ENCODE results near the gene SNX19.
"Not testable (repeated sequence)": the region's sequence is repeated elsewhere in the genome, so short reads cannot be mapped to it uniquely, and the experiment has no call there.

The SNX19 gene, protein sequence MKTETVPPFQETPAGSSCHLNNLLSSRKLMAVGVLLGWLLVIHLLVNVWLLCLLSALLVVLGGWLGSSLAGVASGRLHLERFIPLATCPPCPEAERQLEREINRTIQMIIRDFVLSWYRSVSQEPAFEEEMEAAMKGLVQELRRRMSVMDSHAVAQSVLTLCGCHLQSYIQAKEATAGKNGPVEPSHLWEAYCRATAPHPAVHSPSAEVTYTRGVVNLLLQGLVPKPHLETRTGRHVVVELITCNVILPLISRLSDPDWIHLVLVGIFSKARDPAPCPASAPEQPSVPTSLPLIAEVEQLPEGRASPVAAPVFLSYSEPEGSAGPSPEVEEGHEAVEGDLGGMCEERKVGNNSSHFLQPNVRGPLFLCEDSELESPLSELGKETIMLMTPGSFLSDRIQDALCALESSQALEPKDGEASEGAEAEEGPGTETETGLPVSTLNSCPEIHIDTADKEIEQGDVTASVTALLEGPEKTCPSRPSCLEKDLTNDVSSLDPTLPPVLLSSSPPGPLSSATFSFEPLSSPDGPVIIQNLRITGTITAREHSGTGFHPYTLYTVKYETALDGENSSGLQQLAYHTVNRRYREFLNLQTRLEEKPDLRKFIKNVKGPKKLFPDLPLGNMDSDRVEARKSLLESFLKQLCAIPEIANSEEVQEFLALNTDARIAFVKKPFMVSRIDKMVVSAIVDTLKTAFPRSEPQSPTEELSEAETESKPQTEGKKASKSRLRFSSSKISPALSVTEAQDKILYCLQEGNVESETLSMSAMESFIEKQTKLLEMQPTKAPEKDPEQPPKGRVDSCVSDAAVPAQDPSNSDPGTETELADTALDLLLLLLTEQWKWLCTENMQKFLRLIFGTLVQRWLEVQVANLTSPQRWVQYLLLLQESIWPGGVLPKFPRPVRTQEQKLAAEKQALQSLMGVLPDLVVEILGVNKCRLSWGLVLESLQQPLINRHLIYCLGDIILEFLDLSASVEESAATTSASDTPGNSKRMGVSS

DNA sequence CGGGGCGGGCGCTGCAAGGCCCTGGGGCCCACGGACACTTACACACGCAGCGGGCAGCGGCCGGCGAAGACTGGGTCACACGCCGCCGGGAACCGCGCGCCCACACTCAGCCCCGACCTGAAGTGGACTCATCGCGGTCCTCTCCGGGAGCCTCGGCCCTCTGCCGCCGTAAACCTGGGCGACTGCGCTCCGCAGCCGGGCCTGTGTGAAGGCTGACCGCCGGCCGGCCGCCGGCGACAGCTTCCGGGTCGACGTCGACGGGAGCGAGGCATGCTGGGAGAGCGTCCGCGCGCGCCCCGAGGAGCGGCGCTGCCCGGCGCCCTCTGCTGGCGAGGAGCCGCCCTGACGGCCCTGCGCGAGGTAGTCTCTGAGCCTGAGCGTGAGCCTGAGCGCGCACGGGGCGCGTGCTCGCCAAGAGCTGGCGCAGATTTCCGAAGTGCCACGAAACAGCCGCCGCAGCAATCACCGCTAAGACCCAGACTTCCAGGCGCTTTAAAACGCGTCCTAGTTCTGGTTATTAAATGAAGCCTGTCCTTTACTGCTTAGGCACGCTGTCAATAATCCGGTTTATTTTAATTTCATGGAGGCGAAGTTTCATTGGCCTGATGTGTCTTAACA, at the start of gene SNX19:
SNX19 (minus strand) TSS at position 242 of the 618 bp plus-strand sequence. CDS start 540 bp downstream, outside the sequence.
- FAIRE-seq (peak; percentile 94), DNase-seq (ENCODE audit: extremely low spot score, insufficient read length, low read depth) (peak; percentile 90)

DNA sequence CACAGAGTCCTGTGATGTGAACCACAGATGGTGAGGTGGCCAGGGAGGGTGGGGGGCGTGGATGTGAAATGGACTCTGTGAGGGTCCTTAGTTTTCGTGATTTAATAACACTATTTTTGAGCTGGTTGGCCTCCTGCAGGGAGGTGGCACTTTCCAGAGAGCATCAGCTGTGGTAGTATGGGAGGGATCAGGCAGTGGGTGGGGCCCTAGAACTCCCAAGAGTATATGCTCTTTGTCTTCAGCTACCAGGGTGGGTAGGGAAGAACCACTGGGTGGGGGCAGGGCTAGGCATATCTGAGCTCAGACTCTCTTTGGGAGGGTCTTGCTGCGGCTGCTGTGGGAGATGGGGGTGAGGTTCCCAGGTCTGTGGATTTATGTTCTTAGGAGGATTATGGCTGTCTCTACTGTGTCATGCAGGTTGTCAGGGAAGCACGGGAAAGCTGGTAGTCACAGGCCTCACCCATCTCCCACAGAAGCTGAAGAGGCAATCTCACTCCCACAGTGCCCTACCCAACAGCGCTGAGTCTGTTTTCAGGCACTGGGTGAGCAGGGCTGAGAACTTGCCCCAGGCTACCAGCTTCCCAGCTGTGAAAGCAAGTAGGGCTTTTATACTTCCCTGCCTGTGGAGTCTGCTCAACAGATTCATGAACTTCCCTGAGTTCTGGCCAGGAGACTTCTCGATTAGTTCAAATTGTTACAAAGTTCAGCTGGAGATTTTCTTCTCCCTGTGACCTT, 47.9 kb upstream of the SNX19 start:
- no peak for FAIRE-seq

DNA sequence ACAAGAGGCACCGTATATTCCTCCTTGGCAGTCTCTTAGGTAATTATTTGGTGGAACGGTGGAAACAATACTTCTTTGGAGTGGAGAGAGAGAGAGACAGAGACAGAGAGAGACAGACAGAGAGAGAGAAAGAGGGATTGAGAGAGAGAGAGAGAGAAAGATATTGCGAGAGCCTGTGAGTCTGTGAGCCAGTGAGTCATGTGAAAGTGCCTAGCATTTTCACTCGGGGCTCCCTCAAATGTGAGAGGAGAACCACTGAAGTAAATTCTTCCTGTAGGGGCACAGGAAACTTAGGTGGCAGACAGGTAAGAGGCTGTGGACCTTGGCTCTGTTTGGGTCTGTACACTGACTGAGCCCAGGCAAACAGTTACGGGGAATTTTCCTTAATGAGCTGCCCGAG, 31.6 kb upstream of the SNX19 start:
- no peak for FAIRE-seq
- no peak for DNase-seq (ENCODE audit: extremely low spot score, insufficient read length, low read depth)

More for the DNA sequence above, 47.9 kb upstream of the SNX19 start:
- no peak for DNase-seq (ENCODE audit: extremely low spot score, insufficient read length, low read depth)

DNA sequence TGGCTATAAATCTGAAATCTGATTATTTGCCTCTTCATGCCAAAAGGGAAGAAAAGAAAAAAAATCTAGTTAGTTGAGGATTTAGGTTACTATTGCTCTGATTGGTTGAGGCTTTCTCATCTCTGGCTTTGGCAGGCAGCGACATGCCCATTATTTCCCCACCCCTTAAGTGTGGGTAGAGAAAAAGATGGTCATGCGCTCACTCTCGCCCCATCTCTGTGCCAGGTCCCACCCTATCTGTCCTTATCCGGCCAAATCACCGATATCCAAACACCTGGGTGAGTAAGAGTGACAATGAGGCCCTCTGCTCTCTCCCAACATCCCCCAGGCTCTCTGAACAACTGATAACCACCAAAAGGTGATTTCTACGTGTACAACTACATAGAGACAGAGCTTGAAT, 31.2 kb upstream of the SNX19 start:
- no peak for DNase-seq (ENCODE audit: extremely low spot score, insufficient read length, low read depth)
- FAIRE-seq, result no peak

DNA sequence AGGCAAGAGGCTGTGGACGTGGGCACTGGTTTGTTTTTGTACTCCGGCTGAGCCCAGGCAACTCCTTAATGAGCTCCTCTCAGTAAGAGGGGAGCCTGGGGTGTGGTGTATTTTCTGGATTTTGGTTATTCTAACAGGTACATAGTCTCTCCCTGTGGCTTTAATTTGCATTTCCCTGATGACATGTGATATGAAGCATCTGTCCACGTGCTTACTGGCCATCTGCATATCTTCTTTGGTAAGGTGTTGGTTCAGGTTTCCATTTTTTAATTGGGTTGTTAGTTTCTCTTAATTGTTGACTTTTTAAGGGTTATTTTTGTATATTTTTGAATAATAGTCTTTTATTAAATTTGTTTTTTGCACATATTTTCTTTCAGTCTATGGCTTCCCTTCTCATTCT, 30.8 kb upstream of the SNX19 start:
- DNase-seq (ENCODE audit: extremely low spot score, insufficient read length, low read depth) (no peak), FAIRE-seq (no peak)

DNA sequence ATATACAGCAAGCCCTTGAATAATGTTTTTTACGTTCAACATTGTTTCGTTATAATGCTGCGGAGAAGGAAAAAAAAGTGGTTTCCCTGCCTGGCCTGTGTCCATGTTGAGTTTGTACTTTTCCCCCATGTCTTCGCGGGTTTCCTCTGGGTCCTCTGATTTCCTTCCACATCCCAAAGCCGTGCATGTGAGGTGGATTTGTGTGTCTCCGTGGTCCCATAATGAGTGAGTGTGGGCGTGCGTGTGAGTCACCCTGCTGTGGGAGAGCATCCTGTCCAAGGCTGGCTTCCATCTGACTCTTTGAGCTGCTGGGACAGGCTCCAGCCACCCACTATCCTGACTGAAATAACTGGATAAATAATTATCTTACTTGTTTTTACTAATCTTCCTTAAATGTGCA, 29.6 kb upstream of the SNX19 start:
- DNase-seq (ENCODE audit: extremely low spot score, insufficient read length, low read depth), result no peak

DNA sequence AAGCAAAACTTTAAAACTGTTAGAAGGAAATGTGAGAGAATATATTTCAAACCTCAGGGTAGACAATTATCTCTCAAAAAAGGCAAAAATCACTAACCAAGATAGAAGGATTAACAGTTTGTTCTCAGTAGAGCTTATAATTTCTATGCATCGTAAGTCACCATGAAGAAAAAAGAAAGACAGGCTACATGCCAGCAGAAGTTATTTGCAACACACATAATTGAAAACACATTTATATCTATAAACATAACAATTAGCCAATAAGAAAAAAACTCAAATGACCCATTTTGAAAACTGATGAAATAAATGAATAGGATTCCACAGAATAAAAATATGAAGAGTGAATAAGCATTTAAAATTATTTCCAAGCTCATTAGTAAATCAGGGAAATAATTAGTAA, 24.4 kb upstream of the SNX19 start:
- no peak for FAIRE-seq
- no peak for DNase-seq (ENCODE audit: extremely low spot score, insufficient read length, low read depth)

More for the DNA sequence above, 29.6 kb upstream of the SNX19 start:
- no peak for FAIRE-seq

DNA sequence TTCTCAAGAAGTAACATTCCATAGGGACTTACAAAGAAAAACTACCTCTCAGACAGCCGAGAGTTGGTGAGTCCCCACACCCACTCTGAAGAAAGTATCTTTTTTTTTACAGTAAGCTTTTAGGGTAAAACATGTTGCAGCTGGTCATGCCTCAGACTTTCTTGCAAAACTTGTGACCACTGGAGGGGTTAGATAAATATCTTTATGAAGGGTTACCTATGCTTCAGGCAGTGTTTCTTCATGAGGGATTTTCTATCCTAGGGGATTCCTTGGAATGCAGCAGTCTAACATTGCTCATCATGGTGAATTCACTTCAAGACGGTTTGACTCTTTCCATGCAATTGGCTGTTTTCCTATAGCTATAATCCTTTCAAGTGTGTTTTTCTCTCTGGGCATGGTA, 20.8 kb upstream of the SNX19 start:
- FAIRE-seq, result no peak
- no peak for DNase-seq (ENCODE audit: extremely low spot score, insufficient read length, low read depth)

DNA sequence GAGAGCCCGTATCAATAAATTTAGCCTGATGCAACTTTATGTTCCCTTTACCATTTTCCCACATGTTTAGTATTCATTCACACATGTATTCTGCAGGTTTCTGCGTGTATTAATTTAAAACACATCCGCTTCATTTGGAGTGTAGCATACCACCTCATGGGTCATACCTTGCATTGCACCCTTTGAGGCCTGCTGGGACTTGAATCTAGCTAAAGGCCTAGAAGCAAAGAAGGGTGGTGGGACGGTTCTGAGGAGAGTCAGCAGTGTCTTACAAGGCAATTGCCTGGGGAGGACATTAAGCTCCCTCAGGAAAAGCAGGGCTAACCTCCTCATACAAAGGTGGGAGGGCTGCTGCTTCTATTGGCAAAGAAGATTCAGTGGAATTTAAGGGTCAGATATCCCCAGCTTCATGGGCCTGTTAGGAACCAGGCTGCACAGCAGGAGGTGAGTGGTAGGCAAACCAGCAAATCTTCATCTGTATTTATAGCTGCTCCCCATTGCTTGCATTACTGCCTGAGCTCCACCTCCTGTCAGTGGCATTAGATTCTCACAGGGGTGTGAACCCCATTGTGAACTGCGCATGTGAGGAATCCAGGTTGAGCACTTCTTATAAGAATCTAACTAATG, 15.9 kb upstream of the SNX19 start:
- FAIRE-seq, result no peak
- DNase-seq (ENCODE audit: extremely low spot score, insufficient read length, low read depth), result no peak

DNA sequence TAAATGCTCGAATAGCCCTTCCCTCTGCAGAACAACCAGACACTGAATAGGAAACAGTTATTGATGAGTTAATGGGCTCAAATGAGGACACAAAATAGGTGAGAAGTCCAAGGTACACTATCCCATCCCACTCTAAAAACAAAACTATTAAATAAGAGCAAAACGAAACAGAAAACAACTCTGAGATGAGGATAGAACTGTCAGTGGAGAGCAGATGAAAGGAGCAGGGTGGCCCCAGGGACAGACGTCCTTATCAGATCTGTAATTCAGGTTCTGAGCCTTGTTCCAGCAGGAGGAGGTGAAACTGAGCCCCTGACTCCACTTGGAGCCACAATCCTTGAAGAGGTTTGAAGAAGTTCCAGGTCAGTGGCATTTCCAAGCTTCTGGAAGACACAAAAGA, 8.5 kb upstream of the SNX19 start:
- DNase-seq (ENCODE audit: extremely low spot score, insufficient read length, low read depth), result no peak
- FAIRE-seq, result no peak

DNA sequence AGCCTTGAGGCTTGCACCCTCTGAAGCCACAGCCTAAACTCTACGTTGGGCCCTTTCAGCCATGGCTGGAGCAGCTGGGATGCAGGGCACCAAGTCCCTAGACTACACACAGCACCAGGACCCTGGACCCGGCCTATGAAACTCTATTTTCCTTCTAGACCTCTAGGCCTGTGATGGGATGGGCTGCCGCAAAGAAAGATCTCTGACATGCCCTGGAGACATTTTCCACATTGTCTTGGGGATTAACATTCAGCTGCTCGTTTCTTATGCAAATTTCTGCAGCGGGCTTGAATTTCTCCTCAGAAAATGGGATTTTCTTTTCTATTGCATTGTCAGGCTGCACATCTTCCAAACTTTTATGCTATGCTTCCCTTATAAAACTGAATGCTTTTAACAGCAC, 4.3 kb upstream of the SNX19 start:
- not testable (repeated sequence) for DNase-seq (ENCODE audit: extremely low spot score, insufficient read length, low read depth); FAIRE-seq

DNA sequence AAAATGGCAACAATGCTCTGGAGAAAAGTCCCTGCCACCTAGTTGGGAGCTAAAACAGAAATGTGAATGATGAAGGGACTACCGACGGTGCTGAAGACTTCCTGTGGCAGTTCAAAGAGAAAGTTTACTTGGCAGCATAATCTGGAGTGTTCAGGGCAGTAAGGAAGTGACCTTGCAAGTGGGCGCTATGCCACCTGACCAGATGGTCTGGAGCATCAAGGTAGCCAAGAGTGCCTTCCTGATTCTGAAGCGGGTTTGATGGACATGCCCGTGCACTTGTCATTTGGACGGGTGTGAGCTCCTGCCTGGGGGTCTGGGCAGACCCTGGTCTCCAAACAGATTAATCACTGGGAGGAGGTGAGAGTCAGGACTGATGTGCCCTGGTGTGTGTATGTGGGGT, 1.8 kb upstream of the SNX19 start:
- DNase-seq (ENCODE audit: extremely low spot score, insufficient read length, low read depth) (no peak), FAIRE-seq (no peak)

DNA sequence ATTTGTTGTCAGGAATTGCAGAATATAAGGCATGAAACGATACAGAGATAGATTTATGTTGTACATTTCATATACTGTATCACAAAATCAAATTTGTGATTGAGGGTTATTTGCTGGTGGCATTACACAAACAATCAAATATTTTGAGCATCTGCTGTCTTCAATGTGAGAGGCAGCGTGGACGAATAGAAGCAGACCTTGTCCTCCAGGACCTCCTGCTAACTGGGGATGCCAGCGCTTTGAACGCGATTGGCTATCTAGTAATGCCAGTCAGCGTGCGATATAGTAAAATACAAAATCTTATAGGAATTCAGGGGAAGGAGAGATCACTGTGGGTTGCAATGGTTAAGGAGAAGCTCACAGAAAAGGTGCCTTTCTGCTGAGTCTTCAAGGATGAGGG, 631 bp upstream of the SNX19 start:
- FAIRE-seq, result no peak
- no peak for DNase-seq (ENCODE audit: extremely low spot score, insufficient read length, low read depth)

DNA sequence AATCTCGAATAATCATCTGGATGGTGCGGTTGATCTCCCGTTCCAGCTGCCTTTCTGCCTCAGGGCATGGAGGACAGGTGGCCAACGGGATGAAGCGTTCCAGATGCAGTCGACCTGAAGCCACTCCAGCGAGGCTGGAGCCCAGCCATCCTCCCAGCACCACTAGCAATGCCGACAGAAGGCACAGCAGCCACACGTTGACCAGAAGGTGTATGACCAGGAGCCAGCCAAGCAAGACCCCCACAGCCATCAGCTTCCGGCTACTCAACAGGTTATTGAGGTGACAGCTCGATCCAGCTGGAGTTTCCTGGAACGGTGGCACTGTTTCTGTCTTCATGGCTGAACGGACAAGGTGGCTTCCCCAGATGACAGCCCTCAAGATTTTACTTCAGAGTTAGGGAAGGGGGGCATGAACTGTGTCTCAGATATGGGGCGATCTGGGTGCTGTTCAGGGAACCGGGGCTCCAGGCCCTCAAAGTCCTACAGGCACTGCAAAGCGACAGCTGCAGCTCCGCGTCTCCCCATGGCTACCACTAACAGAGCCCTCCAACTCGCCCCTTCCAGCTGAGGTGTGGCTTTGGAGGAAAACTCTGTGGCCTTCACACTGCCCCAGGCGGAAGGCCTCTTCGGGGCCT, 559 bp downstream of the SNX19 start:
- DNase-seq (ENCODE audit: extremely low spot score, insufficient read length, low read depth) (no peak), FAIRE-seq (no peak)

DNA sequence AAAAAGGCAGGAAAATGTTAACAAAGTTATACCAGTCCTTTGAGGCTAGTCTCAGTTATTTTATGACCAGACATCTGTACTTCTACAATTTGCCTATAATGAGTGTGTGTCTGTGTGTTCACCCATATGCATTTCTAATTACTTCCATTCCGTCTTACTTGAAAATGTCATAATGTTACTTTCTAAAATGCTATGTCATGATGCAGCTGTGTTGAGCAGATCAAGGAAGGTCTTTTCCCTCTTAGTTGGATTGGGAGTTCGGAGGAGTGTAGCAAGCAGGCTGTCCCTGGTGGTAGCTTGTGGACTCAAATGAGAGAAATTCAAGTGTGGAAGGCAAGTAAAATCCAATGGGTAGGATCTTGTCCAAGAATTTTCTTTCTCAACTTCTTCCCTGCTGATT, 3.0 kb downstream of the SNX19 start:
- FAIRE-seq (no peak), DNase-seq (ENCODE audit: extremely low spot score, insufficient read length, low read depth) (no peak)

DNA sequence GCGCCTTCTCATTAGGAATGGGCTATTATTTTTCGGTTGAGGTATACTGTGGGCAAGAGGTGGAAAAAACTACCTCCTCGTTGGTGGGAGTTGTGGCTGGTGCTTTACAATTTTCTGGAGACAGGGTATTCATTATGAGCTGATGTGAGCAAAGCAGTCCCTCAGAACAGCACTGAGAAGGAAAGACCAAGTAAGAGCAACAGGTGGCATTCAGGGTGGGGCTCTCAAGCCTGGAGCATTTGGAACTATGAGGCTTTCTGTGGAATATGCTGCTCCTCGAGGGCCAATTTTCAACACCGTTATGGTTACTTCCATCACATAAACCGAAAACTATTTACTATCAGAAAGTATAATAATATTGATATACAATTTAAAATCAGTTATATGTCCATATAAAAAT, 3.7 kb downstream of the SNX19 start:
- FAIRE-seq (no peak), DNase-seq (ENCODE audit: extremely low spot score, insufficient read length, low read depth) (no peak)

DNA sequence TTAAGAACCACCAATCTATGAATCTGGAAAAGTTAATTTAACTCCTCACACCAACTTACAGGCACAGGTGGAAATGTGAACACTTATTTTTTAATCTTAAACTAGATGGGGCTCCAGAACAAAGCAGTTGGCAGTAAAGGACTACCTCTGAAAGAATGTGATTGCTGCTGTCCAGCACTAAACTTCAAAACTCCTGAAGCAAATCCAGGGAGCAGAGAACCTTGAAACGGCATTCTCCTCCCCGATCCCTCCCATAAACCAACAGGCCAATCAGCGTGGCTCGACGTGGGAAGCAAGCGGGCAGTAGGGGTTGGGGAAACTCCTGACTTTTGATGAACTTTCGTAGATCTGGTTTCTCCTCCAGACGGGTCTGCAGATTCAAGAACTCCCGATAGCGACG, 5.0 kb downstream of the SNX19 start:
- DNase-seq (ENCODE audit: extremely low spot score, insufficient read length, low read depth) (no peak), FAIRE-seq (no peak)

DNA sequence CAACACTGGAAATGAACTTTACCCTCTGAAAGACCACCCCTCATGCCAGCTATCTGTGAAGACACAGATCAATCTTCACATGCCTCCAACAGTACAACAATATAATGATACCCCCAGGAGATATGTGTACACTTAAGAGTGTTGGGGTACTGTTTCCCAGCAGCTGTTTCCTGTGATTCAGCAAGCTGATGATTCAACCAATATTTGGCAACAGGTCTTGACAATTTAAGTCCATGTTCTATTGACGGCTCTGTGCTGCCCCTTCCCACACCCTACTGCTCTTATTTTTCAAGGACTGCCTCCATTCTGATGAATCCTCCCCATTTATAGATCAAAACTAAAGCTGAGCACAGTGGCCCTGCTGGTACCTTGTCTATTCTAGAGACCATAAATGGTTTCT, 6.6 kb downstream of the SNX19 start:
- FAIRE-seq, result no peak
- no peak for DNase-seq (ENCODE audit: extremely low spot score, insufficient read length, low read depth)

Data from GM18507 (cell line).